ENCODE results near the gene IQGAP3. TPM values are rescaled to one million over a fixed set of nuclear protein-coding genes. Genes with fewer than 3 reads are reported as not detected.
A peak's percentile ranks its signal among the peaks of the same experiment; 100 is the strongest.

The IQGAP3 gene
- total and polyA plus RNA-seq, 2 experiments from 2014 or later = 11.9 to 31.8 TPM

GRCh38 chr1:156593661-156593989 lies 21.3 kb upstream of the IQGAP3 start:
- Histone ChIP-seq H3K27me3 (ENCODE audit: insufficient read depth) (no peaks in the 10 kb centered on the region), H2AFZ (no peak overlapping the region), H3F3A (replicated peaks; ENCODE audit: low read depth) (peaks cover 45% of the 10 kb centered on the region), H3K9me2 (ENCODE audit: insufficient read depth) (no peaks in the 10 kb centered on the region), H3K4me2 (no peak overlapping the region), H3K79me2 (replicated peaks; ENCODE audit: insufficient read depth) (0 out of 2 replicates have a peak, but pooled peaks cover under 1% of the 10 kb centered on the region), H3K4me1 (ENCODE audit: insufficient read depth) (peaks cover 8% of the 10 kb centered on the region; the same call in 1 of the 2 replicates), H3K27ac (ENCODE audit: low read depth) (0 out of 2 replicates have a peak overlapping the region, but pooled peaks have one; percentile 39), H3K36me3 (ENCODE audit: insufficient read depth) (peaks cover 16% of the 10 kb centered on the region), H3K4me3 (no peak overlapping the region), H4K20me1 (replicated peaks; ENCODE audit: insufficient read depth) (peaks cover 19% of the 10 kb centered on the region)
- H3K4me1 Mint-ChIP-seq = peaks cover 17% of the 10 kb centered on the region
- TF ChIP-seq CREB1 (CRISPR knock-in tag; IDR thresholded peaks at IDR 0.05; ENCODE audit: low read depth) (no peak), REST (IDR thresholded peaks at IDR 0.05; ENCODE audit: unreplicated experiment) (no peak), POLR2AphosphoS5 (IDR thresholded peaks at IDR 0.05; ENCODE audit: low read depth) (no peak), JUNB (IDR thresholded peaks at IDR 0.05; ENCODE audit: unreplicated experiment) (no peak), ZNF331 (CRISPR knock-in tag; IDR thresholded peaks at IDR 0.05; ENCODE audit: low read depth) (no peak), ETS1 (IDR thresholded peaks at IDR 0.05) (no peak)
- peaks cover 4% of the 10 kb centered on the region for H3K27me3 Mint-ChIP-seq (ENCODE audit: insufficient read depth, low read depth, poor library complexity)
- no peak overlapping the region for H3K27ac Mint-ChIP-seq
- no peaks in the 10 kb centered on the region for H3K9me3 Mint-ChIP-seq
- no peak for DNase-seq (ENCODE audit: low spot score)
- H3K4me3 Mint-ChIP-seq = no peak overlapping the region
- peaks cover 61% of the 10 kb centered on the region for H3K36me3 Mint-ChIP-seq (ENCODE audit: low read depth)
- ATAC-seq = no peak

- Histone ChIP-seq H3K27me3 (ENCODE audit: insufficient read depth) (no peaks in the 10 kb centered on the region), H3K27ac (ENCODE audit: low read depth) (0 out of 2 replicates have a peak overlapping the region, but pooled peaks have one; percentile 39), H3K4me1 (ENCODE audit: insufficient read depth) (peaks cover 8% of the 10 kb centered on the region; the same call in 1 of the 2 replicates), H4K20me1 (replicated peaks; ENCODE audit: insufficient read depth) (peaks cover 19% of the 10 kb centered on the region), H3F3A (replicated peaks; ENCODE audit: low read depth) (peaks cover 40% of the 10 kb centered on the region), H2AFZ (no peak overlapping the region), H3K4me2 (peak overlapping the region; percentile 80; the same call in 1 of the 2 replicates), H3K9me2 (ENCODE audit: insufficient read depth) (no peaks in the 10 kb centered on the region), H3K4me3 (peak overlapping the region; percentile 95), H3K36me3 (ENCODE audit: insufficient read depth) (peaks cover 11% of the 10 kb centered on the region), H3K79me2 (replicated peaks; ENCODE audit: insufficient read depth) (no peaks in the 10 kb centered on the region)
- Mint-ChIP-seq H3K27ac (no peak overlapping the region), H3K4me1 (peaks cover 17% of the 10 kb centered on the region), H3K4me3 (peak overlapping the region; percentile 82), H3K36me3 (ENCODE audit: low read depth) (peaks cover 55% of the 10 kb centered on the region), H3K9me3 (no peaks in the 10 kb centered on the region), H3K27me3 (ENCODE audit: insufficient read depth, low read depth, poor library complexity) (peaks cover 4% of the 10 kb centered on the region)
- ATAC-seq (no peak), DNase-seq (ENCODE audit: low spot score) (no peak)
- TF ChIP-seq POLR2AphosphoS5 (IDR thresholded peaks at IDR 0.05; ENCODE audit: low read depth) (peak; percentile 34; the same call in 1 of the 2 replicates), CTCF (conservative IDR thresholded peaks at IDR 0.05; ENCODE audit: low read depth in 2 of 2) (no peak)
These were observed 20.7 kb upstream of the IQGAP3 start for GRCh38 chr1:156592910-156593660.

Data from GM23338 (cell line).